ENCODE measurements around the gene MAPRE2.

- TF ChIP-seq, protein P1, sequence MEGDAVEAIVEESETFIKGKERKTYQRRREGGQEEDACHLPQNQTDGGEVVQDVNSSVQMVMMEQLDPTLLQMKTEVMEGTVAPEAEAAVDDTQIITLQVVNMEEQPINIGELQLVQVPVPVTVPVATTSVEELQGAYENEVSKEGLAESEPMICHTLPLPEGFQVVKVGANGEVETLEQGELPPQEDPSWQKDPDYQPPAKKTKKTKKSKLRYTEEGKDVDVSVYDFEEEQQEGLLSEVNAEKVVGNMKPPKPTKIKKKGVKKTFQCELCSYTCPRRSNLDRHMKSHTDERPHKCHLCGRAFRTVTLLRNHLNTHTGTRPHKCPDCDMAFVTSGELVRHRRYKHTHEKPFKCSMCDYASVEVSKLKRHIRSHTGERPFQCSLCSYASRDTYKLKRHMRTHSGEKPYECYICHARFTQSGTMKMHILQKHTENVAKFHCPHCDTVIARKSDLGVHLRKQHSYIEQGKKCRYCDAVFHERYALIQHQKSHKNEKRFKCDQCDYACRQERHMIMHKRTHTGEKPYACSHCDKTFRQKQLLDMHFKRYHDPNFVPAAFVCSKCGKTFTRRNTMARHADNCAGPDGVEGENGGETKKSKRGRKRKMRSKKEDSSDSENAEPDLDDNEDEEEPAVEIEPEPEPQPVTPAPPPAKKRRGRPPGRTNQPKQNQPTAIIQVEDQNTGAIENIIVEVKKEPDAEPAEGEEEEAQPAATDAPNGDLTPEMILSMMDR (IDR thresholded peaks at IDR 0.05): no peak
- no peak for TF ChIP-seq POLR2A (IDR thresholded peaks at IDR 0.05)
Observed at GRCh38 chr18:35172451-35173035, 131.3 kb downstream of the MAPRE2 start.
